UCSD-AML1 (cell line): Measurements from ENCODE around the gene TNRC6C.

Experiments
- DNase-seq: peaks from one replicate; lab custom pipeline; 2025; ENCODE audit not compliant: unreplicated experiment; lab: John Stamatoyannopoulos, UW

TNRC6C gene

GRCh38 chr17:78010759-78011158, 52.3 kb downstream of the TNRC6C start:
- DNase-seq, result peak; percentile 17

GRCh38 chr17:78012428-78012827, 53.9 kb downstream of the TNRC6C start:
- no peak for DNase-seq

DNA sequence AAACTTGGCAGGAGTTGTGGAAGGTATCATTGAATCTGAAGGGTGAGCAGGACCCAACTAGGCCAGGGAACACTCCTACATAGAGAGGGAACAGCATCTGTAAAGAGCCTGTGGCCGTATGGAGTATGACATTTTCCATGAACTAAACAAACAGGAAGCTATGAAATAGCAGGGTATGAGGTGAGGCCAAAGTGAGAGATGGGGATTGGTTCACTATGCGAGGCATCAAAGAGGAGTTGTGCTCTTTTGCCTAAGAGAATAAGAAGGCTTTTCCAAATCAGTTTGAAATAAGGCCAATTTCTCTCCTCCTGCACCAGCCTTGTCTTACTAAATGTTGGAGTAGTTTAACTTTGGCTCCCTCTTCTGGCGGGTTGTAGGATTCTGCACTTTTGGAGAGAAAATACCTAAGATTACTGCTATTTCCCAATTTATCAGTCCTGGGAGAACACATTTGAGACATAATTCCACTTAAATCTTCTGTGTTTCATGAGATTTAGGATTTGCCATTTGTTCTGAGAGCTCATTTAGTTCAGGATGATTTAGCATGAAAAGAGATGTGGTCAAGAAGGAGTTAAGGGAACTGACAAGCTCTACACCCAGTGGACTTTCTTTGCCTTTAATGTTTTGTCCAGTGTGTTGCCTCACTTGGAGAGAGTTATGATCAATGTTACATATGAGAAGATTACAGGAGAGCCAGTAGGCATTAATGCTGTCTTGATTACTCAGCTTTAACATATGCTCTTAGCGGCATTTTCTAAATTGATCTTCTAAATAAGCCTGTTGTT, 55.4 kb downstream of the TNRC6C start:
- DNase-seq, result no peak

GRCh38 chr17:78014646-78015045, 56.1 kb downstream of the TNRC6C start:
- no peak for DNase-seq

DNA sequence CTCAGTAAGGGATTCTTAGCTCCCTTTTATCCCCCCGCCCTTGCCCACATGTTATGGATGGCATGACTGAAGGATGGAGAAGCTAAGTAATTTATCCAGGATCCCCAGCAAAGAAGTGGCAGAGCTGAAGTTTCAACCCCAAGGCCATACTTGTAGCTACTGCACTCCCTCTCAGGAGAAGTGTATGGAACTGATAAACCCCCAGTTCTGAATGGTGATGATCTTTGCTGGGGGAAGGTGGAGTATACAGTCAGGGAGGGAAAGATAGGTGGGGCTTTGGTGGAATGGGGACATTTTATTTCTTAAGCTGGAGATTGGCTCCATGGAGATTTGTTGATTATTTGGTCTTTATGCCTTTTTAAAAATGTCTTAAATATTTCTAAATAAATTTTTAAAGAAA, 58.3 kb downstream of the TNRC6C start:
- no peak for DNase-seq

GRCh38 chr17:78019367-78019975, 61.0 kb downstream of the TNRC6C start:
- no peak for DNase-seq

DNA sequence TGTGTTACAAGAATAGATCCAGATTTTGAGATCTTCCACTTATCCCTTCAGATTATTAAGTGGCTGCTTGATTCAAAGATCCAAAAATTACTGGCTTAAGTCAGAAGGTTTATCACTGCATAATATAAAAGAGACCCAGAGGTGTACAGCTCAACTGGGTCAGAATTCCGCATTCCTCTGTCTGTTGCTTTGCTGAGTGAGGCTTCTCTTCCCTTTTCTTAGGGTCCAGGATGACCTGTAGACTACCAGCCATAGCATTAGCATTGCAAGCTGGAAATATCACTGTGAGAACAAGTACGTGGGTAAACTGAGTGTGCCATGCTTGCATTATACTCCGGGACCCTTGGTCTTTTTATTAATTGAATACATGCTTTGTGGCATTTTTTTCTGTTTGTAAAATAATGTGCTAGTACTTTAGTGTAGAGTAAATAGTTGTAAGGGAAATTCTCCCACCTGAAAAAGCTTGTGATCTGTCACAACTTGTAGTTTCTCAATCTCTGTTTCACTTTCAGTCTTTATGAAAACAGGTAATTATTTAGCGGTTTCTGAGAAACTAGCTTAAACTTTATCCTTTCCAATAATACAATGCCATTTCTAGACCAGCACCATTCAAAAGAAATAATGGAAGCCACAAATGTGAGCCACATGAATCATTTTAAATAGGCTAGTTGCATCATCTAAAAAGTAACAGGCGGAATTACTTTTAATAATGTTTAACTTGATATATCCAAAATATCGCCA, 61.6 kb downstream of the TNRC6C start:
- no peak for DNase-seq

DNA sequence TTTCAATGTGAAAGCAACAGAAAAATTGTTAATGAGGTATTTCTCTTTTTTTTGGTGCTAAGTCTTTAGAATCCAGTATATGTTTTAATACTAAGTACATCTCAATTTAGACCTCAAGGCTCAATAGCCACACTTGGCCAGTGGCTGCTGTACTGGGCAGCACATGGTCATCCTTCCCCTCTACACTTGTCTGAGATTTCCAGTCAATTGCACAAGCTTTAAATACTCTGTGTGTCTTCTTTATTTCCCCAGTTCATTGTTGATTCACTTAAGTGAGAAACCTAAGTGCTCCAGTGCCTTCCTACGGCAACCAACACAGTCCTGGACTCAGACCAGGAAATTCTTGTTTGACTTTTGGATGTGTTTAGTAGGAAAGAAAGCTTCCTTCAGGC, 62.2 kb downstream of the TNRC6C start:
- DNase-seq, result no peak

DNA sequence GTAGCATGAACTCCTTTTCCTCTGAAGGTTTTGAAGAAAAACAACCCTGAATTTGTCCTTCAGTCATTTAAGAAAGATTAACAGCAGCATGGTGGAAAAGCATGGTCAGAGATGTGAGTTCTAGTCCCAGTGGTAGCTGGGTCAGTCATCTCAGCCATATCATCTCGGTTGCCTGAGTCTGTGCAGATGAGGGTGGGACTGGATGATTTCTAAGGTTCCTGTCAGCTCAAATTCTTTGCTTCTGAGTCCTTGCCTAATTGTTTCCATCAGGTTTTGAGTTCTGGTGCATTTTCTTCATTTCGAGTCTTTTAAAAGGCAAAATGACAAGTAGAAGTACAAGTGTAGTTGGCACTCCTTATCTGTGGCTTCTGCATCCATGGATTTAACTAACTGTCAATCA, 63.9 kb downstream of the TNRC6C start:
- DNase-seq, result no peak

DNA sequence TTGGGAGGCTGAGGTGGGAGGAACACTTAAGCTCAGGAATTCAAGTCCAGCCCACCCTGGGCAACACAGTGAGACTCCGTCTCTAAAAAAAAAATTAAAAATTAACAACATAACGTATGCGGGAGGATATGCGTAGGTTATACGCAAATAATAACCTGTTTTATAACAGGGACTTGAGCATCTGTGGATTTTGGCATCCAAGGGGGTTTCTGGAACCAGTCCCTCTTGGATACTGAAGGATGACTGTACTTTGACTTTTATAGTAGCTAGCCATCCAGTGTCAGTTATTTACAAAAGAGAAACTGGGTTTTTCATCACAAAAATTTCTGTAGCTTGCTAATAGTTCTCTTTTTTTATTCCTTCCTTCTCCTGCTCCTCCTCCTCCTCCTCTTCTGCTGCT, 64.5 kb downstream of the TNRC6C start:
- DNase-seq, result no peak

DNA sequence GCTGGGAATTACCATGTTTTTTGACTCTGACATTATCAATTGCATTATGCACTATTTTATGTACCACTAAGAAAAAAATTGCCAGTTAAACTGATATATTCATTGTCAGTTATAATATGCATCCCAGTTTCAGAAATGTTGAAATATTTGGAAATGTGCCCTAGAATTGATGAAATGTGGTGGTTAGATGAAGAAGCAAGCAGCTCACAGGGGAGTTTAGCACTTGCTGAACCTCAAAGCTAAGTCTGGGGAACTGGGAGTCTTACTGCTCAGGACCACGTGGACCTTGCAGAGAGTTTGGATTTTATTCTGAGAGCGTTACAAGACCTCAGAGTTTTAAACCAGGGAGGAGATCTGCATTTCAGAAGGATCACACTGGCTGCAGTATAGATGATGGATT, 67.9 kb downstream of the TNRC6C start:
- DNase-seq, result no peak

DNA sequence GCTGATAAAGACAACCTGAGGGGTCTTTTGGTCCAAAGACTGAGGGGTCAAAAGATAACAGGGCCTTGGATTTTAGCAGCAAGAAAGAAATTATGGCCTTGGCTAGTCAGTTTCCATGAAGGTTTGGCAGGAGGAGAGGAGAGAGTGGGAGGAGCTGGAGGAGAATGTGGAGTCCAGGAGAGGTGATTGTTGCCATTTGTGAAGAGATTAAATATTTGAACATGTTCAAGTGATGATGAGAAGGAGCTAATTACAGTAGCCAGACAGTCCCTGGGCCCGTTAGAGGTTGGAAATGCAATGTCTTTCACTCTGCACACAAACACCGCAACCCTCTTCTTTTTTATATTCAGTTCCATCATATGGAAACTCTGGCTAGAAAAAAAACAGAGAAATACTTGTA, 68.6 kb downstream of the TNRC6C start:
- DNase-seq, result no peak

GRCh38 chr17:78029697-78030096, 71.2 kb downstream of the TNRC6C start:
- no peak for DNase-seq

GRCh38 chr17:78031435-78031834, 72.9 kb downstream of the TNRC6C start:
- no peak for DNase-seq

DNA sequence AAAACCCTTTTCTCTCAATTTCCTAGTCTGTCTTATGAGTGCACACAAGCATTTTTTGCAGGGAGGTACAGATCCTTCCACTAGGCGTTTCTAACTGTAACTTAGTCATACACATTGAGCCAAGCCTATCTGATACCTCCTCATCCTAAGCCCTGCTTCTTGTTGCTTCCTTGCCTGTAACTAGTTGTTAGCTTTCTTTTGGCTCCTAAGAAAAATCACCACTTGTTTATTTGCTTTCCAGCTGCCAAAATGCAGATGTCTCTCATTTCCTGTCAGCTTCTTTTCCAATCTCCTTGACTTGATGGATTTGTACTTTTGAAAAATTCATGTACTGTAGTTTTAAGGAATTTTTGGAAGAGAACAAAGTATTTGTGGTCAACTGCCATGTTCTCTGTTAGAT, 73.7 kb downstream of the TNRC6C start:
- no peak for DNase-seq

- DNase-seq, result no peak
These were observed 76.1 kb downstream of the TNRC6C start for GRCh38 chr17:78034429-78035091.

- no peak for DNase-seq
These were observed 78.8 kb downstream of the TNRC6C start for GRCh38 chr17:78037280-78037679.

GRCh38 chr17:78038748-78039288, 80.3 kb downstream of the TNRC6C start:
- DNase-seq, result no peak

GRCh38 chr17:78039581-78039980, 81.1 kb downstream of the TNRC6C start:
- DNase-seq, result no peak

GRCh38 chr17:78040440-78041385, 82.2 kb downstream of the TNRC6C start:
- DNase-seq, result no peak
